ENCODE results near the gene AGXT2. TPM values are rescaled to one million over a fixed set of nuclear protein-coding genes. Genes with fewer than 3 reads are reported as not detected.

Gene AGXT2
- total RNA-seq, 4 donors from 2014 or later: not detected

- WGBS, 2 donors: 67 to 82% methylated on average over 1 of the region's 1 CpG
Observed at GRCh38 chr5:34959323-34959722, 88.4 kb downstream of the AGXT2 start.

DNA sequence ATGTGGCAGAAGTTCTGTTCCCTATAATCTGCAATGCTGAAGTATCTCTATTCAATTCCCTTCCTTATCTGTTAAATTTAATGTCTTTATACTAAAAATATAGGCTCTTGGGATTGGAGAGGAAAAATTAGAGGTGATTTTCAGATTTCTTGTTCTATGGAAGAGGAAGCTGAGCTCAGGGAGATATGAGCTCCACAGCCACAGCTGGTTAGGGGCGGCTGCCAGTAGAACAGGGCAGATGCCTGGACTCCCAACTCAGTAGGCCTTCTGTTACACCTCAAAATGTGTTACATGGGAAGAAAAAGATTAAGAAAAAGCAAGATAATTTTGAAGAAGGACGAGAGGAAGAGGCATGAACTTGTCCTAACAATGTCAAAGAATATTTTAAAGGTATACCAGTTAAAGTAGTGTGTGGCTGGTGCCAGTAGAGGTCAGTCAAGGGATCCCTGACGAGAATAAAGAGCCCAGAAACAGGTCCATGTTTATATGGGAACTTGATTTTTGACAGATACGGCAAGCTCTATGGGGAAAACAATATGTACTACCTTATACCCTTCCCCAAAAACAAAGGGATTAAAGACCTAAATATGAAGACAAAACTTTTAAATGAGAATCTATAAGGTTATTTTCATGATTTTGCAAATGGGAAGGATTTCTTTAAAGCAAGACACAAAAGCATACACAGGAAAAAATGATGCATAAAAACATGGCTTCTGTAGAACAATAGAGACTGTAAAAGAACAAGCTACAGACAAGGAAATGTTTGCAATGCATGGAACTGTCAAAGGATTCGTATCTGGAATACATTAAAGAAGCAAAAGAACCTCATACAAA is 89.7 kb downstream of the AGXT2 start:
- DNase-seq: no peak
- Histone ChIP-seq H3K36me3 (peaks cover 0 to 38% (median 2%) of the 10 kb centered on the region in 3 donors), H3K4me3 (no peak overlapping the region), H3K27me3 (no peaks in the 10 kb centered on the region), H3K27ac (no peak overlapping the region), H3K9me3 (no peaks in the 10 kb centered on the region), H3K4me1 (no peaks in the 10 kb centered on the region)
- intact Hi-C loops (cut with DNase I): no loop called here
- WGBS, 2 donors: 44 to 57% methylated on average over 5 of the region's 5 CpGs
- no peak for TF ChIP-seq POLR2A (IDR thresholded peaks at IDR 0.05)
- TF ChIP-seq, protein P1, sequence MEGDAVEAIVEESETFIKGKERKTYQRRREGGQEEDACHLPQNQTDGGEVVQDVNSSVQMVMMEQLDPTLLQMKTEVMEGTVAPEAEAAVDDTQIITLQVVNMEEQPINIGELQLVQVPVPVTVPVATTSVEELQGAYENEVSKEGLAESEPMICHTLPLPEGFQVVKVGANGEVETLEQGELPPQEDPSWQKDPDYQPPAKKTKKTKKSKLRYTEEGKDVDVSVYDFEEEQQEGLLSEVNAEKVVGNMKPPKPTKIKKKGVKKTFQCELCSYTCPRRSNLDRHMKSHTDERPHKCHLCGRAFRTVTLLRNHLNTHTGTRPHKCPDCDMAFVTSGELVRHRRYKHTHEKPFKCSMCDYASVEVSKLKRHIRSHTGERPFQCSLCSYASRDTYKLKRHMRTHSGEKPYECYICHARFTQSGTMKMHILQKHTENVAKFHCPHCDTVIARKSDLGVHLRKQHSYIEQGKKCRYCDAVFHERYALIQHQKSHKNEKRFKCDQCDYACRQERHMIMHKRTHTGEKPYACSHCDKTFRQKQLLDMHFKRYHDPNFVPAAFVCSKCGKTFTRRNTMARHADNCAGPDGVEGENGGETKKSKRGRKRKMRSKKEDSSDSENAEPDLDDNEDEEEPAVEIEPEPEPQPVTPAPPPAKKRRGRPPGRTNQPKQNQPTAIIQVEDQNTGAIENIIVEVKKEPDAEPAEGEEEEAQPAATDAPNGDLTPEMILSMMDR (IDR thresholded peaks at IDR 0.05): peak in 4 of 6 experiments; percentile 15 to 34 (median 20)

More at GRCh38 chr5:34959323-34959722, 88.4 kb downstream of the AGXT2 start:
- no peaks in the 10 kb centered on the region for H3K27me3 ChIP-seq
- H3K27ac ChIP-seq: no peak overlapping the region
- no peaks in the 10 kb centered on the region for H3K9me3 ChIP-seq
- H3K36me3 ChIP-seq: peaks cover 0 to 25% (median 0%) of the 10 kb centered on the region in 3 donors
- H3K4me3 ChIP-seq: no peak overlapping the region
- no peak for TF ChIP-seq POLR2A (IDR thresholded peaks at IDR 0.05)
- TF ChIP-seq, protein P1 (IDR thresholded peaks at IDR 0.05): no peak
- no peak for DNase-seq
- intact Hi-C loops (cut with DNase I): no loop called here
- H3K4me1 ChIP-seq: no peaks in the 10 kb centered on the region

GRCh38 chr5:34957321-34957720 is 90.4 kb downstream of the AGXT2 start:
- H3K27me3 ChIP-seq: no peaks in the 10 kb centered on the region
- 97 to 100% methylated on average over 1 of the region's 1 CpG for WGBS, 2 donors
- intact Hi-C loops (cut with DNase I): no loop called here
- H3K4me1 ChIP-seq: no peaks in the 10 kb centered on the region
- DNase-seq: no peak
- TF ChIP-seq, protein P1 (IDR thresholded peaks at IDR 0.05): no peak
- no peak for TF ChIP-seq POLR2A (IDR thresholded peaks at IDR 0.05)
- peaks cover under 1 to 45% (median 9%) of the 10 kb centered on the region in 3 donors for H3K36me3 ChIP-seq
- H3K27ac ChIP-seq: no peak overlapping the region
- H3K4me3 ChIP-seq: no peak overlapping the region
- H3K9me3 ChIP-seq: no peaks in the 10 kb centered on the region

Other genes starting within 250 kb of the AGXT2 start
- gene TTC23L, start 208.8 kb downstream of the AGXT2 start, total RNA-seq: under 1 TPM in 2 of 4 donors, not detected in 2; 0.09 to 0.19 TPM
- 10 to 100 TPM in 3 of 4 donors, 1 to 10 TPM in 1; 4.6 to 27.7 (median 19.0) TPM for gene RAD1, start 132.4 kb downstream of the AGXT2 start, total RNA-seq
- gene BRIX1, start 132.2 kb downstream of the AGXT2 start, total RNA-seq: 10 to 100 TPM; 14.5 to 37.6 (median 29.4) TPM
- 10 to 100 TPM; 24.8 to 51.9 (median 32.0) TPM for gene DNAJC21, start 118.4 kb downstream of the AGXT2 start, total RNA-seq
- 1 to 10 TPM; 1.5 to 2.8 (median 2.3) TPM for gene PRLR, start 182.5 kb upstream of the AGXT2 start, total RNA-seq

All from esophagus squamous epithelium (tissue), 5 donors.